Muscle layer of colon (tissue), 2 donors: ENCODE measurements around the gene CD2AP.

ENCODE experiments used
- H3K27ac ChIP-seq: one replicate; pipeline ENCODE4 v1.7.0; 2013; ENCODE audit warnings: low read depth, mild to moderate bottlenecking, low read length, moderate library complexity
- H3K27me3 ChIP-seq, 2 donors: one replicate each; pipeline ENCODE4 v1.7.0; 2013; ENCODE audit warnings: low read length in 2 of 2, mild to moderate bottlenecking in 2 of 2; ENCODE audit not compliant: insufficient read depth in 2 of 2, control insufficient read depth in 1 of 2
- H3K36me3 ChIP-seq: one replicate; pipeline ENCODE4 v1.7.0; 2013; ENCODE audit warnings: mild to moderate bottlenecking, low read length; ENCODE audit not compliant: insufficient read depth
- H3K4me1 ChIP-seq: one replicate; pipeline ENCODE4 v1.7.0; 2013; ENCODE audit warnings: mild to moderate bottlenecking, low read length; ENCODE audit not compliant: insufficient read depth
- H3K4me3 ChIP-seq, 2 donors: one replicate each; pipeline ENCODE4 v1.7.0; 2013; ENCODE audit warnings: low read length in 2 of 2, low read depth in 1 of 2, mild to moderate bottlenecking in 1 of 2, moderate library complexity in 1 of 2
- H3K9ac ChIP-seq: one replicate; pipeline ENCODE4 v1.7.0; 2013; ENCODE audit warnings: low read length
- H3K9me3 ChIP-seq: one replicate; pipeline ENCODE4 v1.7.0; 2013; ENCODE audit warnings: mild to moderate bottlenecking, low read length
- donor health status: abdominal sarcoma.
- donor health status: Adenocarcinoma of cecum.

Gene CD2AP

DNA sequence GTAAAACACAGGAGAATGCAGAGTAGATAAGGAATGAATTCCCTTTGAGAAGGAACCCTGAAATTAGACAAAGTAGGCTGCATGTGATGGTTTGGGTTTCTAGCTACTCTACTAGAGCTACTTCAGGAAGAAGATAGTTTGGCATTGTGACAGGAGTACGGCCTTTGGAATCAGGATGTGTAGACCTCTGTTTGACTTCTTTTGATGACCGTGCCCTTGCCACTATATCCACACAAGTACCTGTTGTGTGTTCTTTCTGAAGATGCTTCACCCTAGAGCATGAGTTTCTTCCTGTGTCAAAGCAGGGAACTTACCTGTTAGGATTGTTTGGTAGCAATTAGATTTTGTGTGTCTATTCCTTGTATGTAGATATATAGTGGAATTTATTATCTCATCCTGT is 41.7 kb downstream of the CD2AP start:
- Histone ChIP-seq H3K27me3 (no peaks in the 10 kb centered on the region), H3K9me3 (no peaks in the 10 kb centered on the region), H3K27ac (no peak overlapping the region), H3K4me1 (peaks cover 4% of the 10 kb centered on the region), H3K4me3 (no peak overlapping the region), H3K36me3 (no peaks in the 10 kb centered on the region), H3K9ac (no peak overlapping the region)

DNA sequence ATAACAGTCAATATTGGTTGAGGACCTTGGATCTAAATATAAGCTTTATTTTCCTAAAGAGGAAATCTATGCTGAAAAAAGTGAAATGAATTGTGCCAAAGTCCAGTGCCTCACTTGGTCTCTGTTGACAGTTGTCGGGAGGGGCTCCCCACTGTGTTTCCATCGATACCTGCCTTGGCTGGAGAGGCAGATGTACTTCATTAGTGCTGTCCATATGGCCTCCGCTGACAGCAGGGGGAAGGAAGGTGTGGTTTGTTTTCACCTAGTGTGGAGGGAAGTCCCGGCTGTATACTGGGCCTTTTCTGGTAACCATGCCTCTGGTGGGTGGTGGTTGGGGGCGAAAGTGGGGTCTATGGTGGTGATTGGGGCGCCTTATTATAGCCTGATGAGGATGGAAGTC is 42.7 kb downstream of the CD2AP start:
- H3K27ac ChIP-seq: no peak overlapping the region
- no peaks in the 10 kb centered on the region for H3K36me3 ChIP-seq
- H3K9me3 ChIP-seq: no peaks in the 10 kb centered on the region
- peaks cover 6% of the 10 kb centered on the region for H3K4me1 ChIP-seq
- H3K4me3 ChIP-seq: no peak overlapping the region
- no peak overlapping the region for H3K9ac ChIP-seq
- no peaks in the 10 kb centered on the region for H3K27me3 ChIP-seq

DNA sequence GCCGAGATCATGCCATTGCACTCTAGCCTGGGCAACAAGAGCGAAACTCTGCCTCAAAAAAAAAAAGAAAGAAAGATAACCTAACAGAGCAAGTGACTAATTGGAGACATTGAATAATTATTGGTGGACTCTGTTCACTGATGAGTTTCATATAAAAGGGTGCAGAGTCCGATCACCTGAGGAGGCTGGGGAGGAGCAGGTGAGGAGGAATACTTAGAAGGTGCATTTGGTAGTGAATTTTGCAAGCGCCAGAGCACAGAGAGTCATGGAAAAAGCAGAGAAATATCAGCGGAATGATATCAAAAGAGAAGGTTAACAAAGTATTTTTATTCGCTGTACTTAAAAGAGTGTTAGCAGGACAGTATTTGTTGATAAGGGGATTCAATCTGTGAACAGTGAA is 44.4 kb downstream of the CD2AP start:
- H3K4me1 ChIP-seq: peaks cover 6% of the 10 kb centered on the region

DNA sequence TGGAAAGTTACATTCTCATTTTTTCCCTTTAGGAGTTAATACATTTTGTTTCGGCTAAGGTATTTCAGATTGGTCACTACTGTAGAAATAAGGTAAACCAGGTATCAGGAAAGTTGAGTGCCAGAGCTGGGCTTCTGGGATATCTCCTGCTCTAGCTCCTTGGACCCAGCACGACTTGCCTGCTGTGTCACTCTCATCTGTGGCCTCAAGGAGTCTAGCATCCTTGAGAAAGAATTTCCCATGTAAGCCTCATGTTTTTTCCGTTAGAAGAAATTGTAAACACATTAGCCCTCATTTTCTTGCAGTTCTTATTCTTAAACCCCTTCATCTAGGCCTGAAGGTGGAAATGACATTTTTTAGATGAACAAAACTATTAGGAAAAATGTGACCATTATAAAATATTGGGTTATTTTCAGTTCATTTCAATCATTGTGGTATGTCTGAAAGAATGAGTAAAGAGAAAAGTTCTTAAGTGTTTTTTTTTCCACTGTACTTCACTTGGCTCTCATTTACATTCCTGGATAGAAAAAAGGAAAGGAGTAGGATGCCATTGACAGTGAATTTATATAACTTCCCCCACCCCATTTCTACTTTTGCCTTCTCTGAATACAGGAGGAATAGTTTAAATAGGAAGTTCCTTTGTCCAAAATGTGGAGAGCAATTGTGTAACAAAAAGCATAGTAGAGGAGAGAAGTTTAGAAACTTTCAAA is 46.7 kb downstream of the CD2AP start:
- Histone ChIP-seq H3K4me3 (no peak overlapping the region), H3K9me3 (no peaks in the 10 kb centered on the region), H3K4me1 (peaks cover 6% of the 10 kb centered on the region), H3K36me3 (no peaks in the 10 kb centered on the region), H3K9ac (no peak overlapping the region), H3K27me3 (no peaks in the 10 kb centered on the region), H3K27ac (no peak overlapping the region)

More for the DNA sequence above, 44.4 kb downstream of the CD2AP start:
- Histone ChIP-seq H3K27me3 (no peaks in the 10 kb centered on the region), H3K9ac (no peak overlapping the region), H3K9me3 (no peaks in the 10 kb centered on the region), H3K4me3 (no peak overlapping the region), H3K36me3 (no peaks in the 10 kb centered on the region), H3K27ac (no peak overlapping the region)

DNA sequence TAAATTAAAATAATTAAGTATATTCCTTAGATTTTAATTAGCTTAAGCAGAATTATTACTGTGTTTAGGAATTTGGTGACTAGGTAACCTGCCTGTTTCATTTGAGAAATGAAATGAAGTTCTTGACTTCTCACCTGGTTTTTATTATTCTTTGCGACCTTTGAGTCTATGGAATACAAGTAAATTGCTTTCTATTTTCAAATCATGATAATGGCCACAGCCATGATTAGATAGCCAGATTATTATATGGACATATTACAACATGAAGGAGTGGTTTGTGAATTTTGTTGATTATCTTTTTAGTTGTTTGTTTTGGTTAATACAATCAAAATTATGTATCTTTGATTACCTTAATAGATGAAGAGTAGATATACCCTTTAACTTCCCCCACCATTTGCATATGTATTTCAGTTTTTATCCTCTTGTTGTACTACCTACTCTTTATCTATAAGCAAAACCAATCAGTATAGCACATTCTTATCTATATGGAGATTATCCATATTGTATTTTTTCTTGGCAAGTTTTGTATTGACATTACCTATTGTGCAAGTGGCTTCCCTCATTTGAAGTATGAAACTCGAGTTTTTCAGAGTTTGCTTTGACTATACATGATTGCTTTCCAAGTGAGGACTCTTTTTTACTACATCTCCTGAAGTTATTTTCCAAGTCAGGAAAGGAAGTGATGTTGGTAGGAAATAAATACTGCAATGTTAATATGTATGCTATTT is 47.9 kb downstream of the CD2AP start:
- no peak overlapping the region for H3K9ac ChIP-seq
- no peaks in the 10 kb centered on the region for H3K36me3 ChIP-seq
- peaks cover 6% of the 10 kb centered on the region for H3K4me1 ChIP-seq
- no peak overlapping the region for H3K27ac ChIP-seq
- H3K4me3 ChIP-seq: no peak overlapping the region
- H3K9me3 ChIP-seq: no peaks in the 10 kb centered on the region
- H3K27me3 ChIP-seq: no peaks in the 10 kb centered on the region

DNA sequence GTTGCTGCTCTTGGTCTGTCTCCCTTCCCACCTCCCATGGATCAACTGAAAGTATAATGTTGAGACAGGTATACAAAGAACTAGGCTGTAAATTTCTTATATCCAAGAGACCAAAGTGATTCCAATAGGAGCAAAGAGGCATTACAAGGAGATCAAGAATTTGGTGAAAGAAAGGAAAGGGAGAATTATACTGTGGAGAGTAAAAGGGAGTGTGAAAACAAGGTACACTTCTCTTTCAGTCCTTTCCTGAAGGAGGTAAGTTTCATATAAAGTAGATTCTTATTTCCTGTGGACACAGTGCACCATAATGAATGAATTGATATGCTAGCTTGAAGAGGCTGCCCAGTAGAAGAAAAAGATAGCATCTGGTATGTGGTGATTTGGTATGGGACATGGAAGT is 49.7 kb downstream of the CD2AP start:
- no peaks in the 10 kb centered on the region for H3K36me3 ChIP-seq
- no peak overlapping the region for H3K27ac ChIP-seq
- no peak overlapping the region for H3K4me3 ChIP-seq
- H3K4me1 ChIP-seq: peaks cover 6% of the 10 kb centered on the region
- no peaks in the 10 kb centered on the region for H3K9me3 ChIP-seq
- H3K9ac ChIP-seq: no peak overlapping the region
- H3K27me3 ChIP-seq: no peaks in the 10 kb centered on the region

DNA sequence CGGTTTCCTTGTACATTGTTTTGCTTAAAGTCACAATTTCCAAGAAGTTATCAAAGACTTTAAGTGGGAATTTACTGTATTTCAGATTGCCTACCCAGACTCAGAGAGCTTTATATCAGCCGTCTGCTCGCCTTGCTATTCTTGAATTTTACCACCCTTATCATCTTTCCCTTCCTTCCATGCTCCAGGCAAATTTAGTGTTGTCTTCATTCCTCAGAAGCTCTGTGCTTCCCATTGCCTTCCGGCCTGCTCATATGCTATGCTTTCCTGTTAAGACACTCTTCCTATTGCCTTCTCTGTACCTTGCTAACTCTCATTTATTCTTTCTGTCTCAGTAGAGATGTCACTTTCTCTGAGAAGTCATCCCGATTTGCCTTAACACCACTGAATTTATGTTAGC is 52.1 kb downstream of the CD2AP start:
- H3K27ac ChIP-seq: no peak overlapping the region
- no peaks in the 10 kb centered on the region for H3K4me1 ChIP-seq
- H3K4me3 ChIP-seq: no peak overlapping the region
- H3K27me3 ChIP-seq: no peaks in the 10 kb centered on the region
- peaks cover 13% of the 10 kb centered on the region for H3K36me3 ChIP-seq
- H3K9me3 ChIP-seq: no peaks in the 10 kb centered on the region
- H3K9ac ChIP-seq: no peak overlapping the region

DNA sequence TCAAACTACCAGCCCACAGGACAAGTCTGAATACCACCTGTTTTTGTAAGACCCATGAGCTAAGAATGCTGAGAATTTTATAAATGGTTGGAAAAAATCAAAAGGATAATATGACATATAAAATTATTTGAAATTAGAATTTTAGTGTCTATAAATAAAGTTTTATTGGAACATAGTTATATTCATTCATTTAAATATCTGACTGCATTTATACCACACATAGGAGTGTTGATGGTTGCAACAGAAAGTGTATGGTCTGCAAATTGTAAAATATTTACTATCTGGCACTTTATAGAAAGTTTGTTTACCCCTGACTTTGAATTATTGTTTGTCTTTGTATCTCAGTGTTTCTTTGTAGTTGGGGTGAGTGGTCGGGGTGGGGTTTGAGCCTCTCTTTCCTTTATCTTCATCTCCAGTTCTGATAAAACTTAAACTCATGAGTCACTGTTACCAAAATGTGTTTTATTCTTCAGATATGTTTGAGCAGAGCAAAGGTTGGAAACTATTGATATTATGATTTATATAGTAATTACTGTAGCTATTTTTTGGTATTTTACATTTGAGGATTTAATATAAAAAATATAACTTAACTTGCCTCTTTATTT is 55.5 kb downstream of the CD2AP start:
- Histone ChIP-seq H3K9ac (no peak overlapping the region), H3K27me3 (no peaks in the 10 kb centered on the region), H3K4me3 (no peak overlapping the region), H3K27ac (no peak overlapping the region), H3K36me3 (peaks cover 13% of the 10 kb centered on the region), H3K9me3 (no peaks in the 10 kb centered on the region), H3K4me1 (peaks cover 5% of the 10 kb centered on the region)

DNA sequence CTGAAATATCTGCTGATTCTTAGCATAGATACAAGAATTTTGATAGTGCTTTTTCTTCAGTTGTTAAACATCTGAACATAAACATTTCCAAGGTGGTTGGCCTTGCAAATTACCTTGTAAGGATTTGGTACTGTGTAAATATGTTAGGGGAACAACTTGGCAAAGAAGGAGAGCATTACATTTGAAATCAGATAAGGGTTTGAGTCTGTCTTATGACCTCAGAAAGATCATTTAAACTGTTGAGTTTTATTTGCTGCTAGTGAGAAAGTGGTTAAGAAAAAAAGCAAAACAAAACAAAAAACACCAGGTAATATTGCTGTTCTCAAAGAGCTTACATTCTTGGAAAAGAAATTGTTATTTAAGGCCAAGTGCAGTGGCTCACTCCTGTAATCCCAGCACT is 56.5 kb downstream of the CD2AP start:
- H3K9me3 ChIP-seq: no peaks in the 10 kb centered on the region
- peaks cover 13% of the 10 kb centered on the region for H3K36me3 ChIP-seq
- peaks cover 5% of the 10 kb centered on the region for H3K4me1 ChIP-seq
- no peak overlapping the region for H3K27ac ChIP-seq
- H3K9ac ChIP-seq: no peak overlapping the region
- no peaks in the 10 kb centered on the region for H3K27me3 ChIP-seq
- H3K4me3 ChIP-seq: no peak overlapping the region

DNA sequence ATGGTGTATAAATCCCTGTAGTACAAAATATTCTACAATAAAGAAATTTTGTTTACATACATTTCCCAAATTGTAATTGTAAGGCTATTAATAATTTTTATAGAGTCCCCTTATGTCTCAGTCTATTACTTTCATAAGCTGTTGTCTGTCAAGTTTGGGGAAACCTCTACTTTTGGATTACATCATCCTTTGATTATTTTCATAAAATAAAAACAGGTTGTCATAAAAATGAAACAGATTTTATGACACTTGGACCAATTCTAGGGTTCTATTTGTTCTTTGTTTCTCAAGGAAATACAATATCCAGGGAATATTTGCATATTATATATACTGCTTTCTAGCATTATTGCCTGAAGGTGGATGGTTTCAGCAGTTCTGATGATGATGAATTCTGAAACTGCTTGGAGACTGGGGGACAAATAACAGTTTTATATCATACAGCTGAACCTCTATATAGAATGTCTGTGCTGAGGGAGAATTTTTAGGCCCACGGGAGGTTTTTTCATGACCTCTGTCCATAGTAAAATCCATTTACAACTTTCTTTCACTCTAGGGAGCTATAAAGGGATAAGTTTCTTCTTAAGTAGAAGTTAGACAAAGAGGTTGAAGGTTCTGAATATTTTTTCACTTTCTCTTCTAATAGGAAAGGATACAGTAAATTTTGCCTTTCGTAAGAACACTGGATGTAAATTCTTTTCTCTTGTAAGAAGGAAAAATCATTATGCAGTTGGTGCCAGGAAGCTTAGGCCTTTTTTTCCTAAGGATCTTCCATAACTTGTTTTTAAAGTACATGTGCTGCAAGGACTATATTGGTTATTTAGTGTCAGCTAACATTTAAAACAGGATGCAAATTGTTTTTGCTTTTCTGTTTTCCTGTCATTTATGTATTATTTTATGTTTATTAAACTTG is 58.0 kb downstream of the CD2AP start:
- Histone ChIP-seq H3K4me3 (no peak overlapping the region), H3K4me1 (peaks cover 5% of the 10 kb centered on the region), H3K9me3 (no peaks in the 10 kb centered on the region), H3K27me3 (no peaks in the 10 kb centered on the region), H3K36me3 (peaks cover 13% of the 10 kb centered on the region), H3K27ac (no peak overlapping the region), H3K9ac (no peak overlapping the region)

DNA sequence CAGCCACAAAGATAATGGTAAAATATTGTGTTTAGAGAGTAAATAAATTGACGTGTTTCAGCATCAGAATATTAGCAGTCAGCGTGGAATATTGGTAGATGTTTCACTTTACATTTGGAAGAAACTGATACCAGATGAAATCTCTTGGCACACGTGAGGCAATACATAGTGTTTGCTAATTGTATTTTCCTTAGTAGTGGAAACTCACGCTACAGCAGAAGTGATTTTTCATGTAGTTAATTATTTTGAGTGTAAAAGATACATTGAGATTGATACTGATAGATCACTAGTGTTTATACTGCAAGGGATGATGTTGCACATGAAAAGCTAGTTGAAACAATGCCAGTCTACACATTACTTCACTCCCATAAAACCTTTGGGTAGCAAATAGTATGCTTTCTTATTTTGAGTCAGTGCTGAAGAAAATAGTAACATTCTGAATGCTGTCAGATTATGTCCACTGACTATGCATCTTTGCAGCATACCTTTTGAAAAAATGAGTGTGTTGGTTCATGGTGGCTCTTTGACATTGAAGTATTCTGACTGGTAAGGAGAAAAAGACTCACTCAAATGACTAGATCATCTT is 59.3 kb downstream of the CD2AP start:
- no peak overlapping the region for H3K27ac ChIP-seq
- H3K9ac ChIP-seq: no peak overlapping the region
- no peaks in the 10 kb centered on the region for H3K27me3 ChIP-seq
- no peak overlapping the region for H3K4me3 ChIP-seq
- H3K4me1 ChIP-seq: peaks cover 5% of the 10 kb centered on the region
- H3K36me3 ChIP-seq: peaks cover 13% of the 10 kb centered on the region
- no peaks in the 10 kb centered on the region for H3K9me3 ChIP-seq
